GM19043 (cell line): ENCODE measurements around the gene C19orf33.

ENCODE experiments used
- ATAC-seq: cut with Tn5 transposase; IDR thresholded peaks from one replicate; pipeline ENCODE4 v1.9.1; 2021; ENCODE audit warnings: low read depth; ENCODE audit not compliant: unreplicated experiment

The C19orf33 gene

DNA sequence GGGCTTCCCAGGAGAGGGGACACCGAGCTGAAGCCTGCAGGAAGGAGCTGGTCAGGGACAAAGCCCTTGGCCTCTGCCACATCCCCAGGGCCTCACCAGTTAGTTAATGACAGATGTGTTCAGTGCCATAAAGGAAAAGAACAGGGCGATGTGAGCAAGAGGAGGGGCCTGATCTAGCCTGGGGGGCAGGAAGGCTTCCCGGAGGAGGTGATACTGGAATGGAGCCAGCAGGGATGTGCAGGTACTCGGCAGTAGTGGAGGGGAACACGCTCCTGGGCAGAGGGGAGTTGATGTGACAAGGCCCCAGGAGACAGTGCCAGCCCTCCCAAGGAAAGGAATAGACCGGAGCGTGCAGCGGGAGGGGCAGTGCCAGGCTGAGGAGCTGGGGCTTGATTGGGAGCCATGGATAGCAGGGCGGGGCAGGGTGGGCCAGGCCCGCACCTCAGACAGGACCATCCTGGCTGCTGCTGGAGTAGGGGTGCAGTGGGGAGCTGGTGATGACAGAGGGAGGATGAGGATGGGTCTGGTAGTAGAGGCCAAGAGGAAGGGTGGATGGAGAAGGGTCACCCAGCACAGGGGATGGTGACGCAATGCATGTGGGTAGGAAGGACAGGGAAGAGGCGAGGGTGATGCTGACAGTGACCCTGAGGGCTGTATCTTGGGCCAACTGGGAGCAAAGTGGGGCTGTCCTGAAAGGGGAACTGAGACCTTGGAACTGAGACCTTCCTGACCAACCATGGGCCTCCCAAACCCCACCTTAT, 4.1 kb downstream of the C19orf33 start:
- no peak for ATAC-seq

DNA sequence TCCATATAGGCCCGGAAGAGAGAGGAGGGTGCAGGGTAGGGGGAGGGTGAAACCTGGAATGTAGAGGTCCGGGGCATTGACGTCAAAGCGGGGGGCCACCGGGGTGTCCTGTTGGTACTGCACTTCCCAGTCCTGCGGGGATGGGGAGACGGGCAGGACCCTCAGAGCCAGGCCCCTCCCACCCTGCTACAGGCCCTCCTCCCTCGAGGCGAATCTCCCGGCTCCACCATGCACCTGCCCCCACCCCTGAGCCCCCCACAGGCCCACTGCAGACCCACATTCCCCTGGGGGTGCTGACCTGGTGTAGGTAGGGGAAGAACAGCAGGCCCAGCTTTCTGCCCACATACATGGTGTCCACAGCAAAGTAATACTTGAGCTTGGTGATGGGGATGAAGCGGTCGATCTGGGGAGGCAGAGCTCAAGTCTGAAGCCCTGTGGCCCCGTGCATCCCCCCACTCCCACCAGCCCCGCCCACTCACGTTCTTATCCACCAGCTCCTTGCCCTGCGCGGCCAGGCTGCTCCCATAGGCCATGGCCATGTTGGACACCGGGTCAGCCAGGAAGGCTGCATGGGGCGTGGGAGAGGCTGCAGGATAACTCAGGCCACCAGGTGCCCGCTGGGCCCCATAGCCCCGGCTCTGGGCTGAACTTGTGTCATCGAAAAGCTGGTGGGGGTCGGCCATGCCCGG, 5.0 kb downstream of the C19orf33 start:
- no peak for ATAC-seq

DNA sequence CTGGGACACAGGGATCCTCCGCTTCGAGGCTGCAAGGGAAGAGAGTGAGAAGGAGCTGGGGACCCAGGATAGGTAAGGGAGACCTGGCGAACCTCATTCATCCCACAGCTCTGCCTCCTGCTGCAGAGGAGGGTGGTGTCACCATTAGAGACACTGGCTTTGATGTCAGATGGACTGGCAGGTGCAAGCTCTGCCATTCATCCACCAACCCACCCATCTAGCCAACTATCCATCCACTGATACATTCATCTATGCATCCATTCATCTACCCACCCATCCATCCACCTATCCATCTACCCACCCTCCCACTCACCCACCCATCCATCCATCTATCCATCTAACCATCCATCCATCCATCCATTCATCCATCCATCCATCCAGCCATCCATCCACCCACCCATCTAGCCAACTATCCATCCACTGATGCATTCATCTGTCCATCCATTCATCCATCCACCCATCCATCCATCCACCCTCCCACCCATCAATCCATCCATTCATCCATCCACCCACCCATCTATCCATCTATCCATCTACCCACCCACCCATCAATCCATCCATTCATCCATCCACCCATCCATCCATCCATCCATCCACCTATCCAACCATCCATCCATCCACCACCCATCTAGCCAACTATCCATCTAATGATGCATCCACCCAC, 5.7 kb downstream of the C19orf33 start:
- ATAC-seq = no peak

DNA sequence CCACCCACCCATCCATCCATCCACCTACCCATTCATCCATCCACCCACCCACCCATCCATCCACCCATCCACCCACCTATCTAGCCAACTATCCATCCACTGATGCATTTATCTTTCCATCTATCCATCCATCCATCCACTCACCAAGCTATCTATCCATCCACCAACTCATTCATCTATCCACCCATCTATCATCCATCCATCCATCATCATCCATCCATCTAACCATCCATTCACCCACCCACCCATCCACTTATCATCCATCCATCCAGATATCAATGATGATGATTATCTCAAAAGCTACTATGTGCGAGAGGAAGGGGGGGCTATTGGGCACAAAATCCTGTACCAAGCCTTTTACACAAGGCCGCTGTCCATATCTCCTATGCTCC, 6.2 kb downstream of the C19orf33 start:
- no peak for ATAC-seq

DNA sequence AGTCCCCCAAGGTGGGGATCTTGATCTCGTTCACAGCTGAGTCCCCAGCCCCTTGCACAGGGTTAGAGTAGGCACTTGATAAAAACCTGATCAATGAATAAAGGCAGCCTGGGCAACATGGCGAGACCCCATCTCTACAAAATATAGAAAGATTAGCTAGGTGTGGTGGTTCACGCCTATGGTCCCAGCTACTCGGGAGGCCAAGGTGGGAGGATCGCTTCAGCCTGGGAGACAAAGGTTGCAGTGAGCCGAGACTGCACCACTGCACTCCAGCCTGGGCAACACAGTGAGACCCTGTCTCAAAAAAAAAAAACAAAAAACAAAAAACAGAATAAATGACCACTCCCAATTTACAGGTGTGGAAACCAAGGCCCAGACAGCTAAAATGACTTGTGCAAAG, 6.9 kb downstream of the C19orf33 start:
- ATAC-seq = no peak

DNA sequence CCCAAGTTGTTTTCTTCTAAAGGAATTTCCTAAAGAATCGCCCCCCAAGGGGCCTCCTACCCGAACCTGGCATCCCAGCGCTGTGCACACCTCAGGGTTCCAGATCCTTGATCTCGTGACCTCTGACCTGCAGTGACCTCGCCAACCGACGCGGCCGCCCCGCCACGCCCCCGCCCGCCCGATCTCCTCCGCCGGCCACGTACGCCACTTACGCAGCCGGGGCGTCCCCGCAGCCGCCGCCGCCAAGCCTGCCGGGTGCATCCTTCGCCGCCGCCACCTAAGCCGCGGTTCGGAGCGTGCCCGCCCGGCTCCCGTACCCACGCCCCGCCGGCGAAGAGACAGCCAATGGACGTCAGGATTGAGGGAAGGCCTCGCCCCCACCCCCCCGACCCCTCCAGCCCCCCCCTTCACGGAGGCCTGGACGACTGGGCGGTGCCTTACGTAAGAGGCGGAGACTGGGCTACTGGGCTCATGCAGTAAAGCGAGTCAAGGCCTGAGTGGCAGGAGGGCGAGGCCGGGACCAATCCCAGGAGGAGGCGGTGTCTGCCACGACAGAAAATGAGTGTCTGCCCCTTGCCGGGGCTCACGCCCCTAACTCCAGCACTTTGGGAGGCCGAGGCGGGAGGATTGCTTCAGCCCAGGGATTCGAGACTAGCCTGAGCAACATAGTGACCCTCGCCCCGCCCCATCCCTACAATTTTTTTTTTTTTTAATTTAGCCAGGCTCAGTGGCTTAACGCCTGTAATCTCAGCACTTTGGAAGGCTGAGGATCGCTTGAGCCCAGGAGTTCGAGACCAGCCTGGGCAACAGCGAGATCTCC, 11.8 kb downstream of the C19orf33 start, which contains the start of gene YIF1B:
Gene YIF1B (minus strand): TSS at position 291 of the 820 bp plus-strand sequence. CDS start 30 bp downstream, at position 261.
- peak; percentile 90 for ATAC-seq

DNA sequence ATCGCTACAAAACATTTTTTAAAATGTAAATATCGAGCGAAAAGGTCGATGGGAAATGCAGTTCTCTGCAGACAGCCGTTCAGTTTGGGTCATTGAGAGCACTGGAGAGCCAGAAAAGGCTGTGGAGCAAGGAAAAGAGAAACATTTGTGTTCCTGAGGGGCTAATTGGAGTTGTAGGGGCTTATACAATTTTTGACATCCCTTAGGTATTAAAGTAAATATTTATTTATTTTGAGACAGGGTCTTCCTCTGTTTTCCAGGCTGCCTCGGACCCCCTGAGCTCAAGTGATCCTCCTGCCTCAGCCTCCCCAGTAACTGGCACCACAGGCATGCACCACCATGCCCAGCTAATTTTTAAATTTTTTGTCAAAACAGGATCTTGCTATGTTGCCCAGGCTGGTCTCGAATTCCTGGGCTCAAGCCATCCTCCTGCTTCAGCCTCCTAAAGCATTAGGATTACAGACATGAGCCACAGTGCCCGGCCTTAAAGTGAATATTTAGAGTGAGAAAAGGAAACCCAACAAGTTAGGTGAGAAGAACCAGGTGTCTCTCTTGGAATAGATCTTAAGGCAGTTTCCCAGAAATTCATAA, 12.5 kb downstream of the C19orf33 start:
- no peak for ATAC-seq

DNA sequence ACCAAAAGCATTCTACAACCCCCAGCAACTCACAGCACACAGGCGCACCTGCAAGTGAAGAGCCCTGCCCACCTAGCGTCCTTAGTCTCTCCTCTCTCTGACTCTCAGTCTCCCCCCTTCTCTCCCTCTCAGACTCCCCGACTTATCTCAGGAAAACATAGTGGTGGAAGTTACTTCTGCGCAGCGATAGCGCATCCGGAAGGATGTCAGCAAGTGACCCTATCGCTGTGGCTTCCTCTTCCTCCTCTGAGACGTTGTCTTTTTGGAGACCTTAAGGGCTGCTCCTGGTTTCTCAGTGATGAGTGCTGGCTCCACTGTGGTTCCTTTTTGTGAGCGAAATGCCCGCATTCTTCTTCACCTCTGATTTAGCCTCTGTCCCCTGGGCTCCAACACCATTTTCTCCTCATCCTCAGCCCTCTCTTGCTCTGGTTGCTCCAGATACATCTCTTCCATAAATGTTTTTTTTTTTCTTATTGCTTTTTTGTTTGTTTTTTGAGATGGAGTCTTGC, 13.1 kb downstream of the C19orf33 start:
- no peak for ATAC-seq

DNA sequence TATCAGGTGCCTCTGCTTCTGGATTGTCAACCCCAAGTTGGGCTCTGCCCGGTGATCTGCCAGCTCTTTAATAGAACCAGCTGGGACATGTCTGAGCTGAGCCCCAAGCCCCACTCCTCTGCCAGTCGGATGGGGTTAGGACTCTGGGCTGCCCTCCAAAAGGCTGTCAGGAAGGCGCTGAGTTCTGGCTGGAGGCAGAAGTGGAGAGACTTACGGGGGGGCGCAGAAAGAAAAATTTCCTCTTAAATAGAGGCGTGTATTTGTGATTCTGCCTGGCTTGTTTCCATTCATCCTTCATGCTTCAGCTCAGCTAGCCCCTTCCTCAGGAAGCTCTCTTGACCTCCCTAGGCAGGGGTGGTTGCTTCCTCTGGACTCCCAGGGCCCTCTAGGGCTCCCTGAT, 14.6 kb downstream of the C19orf33 start:
- no peak for ATAC-seq

DNA sequence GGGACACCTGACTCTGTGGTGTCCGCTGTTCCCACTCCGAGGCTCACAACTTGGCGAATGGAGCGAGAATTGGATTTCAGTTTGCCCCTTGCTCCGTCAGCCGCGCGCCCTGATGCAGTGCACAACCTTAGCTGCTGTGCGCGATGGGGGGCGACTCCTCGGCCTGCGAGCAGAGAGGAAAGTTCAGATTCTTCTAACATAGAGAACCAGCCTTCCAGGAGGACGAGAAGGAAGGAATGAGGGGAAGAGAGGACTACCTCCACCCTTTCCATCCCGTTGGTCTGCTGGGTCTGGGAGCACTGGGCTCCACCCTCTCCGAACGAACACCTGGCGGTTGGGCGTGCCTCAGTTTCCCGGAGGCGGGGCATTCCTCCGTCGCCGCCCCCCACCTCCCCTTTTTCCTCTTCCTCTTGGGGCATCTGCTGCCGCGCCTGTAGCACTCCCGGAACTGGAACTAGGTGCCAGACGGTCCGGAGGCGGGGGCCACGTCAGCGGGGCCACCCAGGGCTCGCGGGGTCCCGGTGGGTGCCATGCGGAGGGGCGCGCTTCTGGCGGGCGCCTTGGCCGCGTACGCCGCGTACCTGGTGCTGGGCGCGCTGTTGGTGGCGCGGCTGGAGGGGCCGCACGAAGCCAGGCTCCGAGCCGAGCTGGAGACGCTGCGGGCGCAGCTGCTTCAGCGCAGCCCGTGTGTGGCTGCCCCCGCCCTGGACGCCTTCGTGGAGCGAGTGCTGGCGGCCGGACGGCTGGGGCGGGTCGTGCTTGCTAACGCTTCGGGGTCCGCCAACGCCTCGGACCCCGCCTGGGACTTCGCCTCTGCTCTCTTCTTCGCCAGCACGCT, 15.6 kb downstream of the C19orf33 start, which contains the start of gene KCNK6:
Gene KCNK6 (plus strand): TSS at position 425 of the 838 bp plus-strand sequence. CDS start 106 bp downstream, at position 531.
- ATAC-seq = no peak

DNA sequence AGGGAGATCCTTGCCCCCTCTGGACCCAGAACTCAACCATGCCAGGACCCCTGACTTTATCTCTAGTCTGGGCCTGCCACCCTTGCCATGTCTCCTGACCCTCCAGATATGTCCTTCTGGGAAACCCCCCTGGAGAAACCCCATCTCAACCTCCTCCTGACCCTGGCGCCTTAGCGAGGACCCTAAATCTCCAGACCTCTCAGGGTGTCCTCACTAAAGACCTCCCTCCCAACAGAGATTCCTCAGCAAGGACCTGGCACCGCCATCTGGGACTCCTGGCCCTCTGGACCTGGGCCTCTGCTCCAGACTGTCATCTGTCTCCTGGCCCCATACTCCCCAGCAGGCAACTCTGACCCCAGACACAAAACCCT, 16.9 kb downstream of the C19orf33 start:
- no peak for ATAC-seq

DNA sequence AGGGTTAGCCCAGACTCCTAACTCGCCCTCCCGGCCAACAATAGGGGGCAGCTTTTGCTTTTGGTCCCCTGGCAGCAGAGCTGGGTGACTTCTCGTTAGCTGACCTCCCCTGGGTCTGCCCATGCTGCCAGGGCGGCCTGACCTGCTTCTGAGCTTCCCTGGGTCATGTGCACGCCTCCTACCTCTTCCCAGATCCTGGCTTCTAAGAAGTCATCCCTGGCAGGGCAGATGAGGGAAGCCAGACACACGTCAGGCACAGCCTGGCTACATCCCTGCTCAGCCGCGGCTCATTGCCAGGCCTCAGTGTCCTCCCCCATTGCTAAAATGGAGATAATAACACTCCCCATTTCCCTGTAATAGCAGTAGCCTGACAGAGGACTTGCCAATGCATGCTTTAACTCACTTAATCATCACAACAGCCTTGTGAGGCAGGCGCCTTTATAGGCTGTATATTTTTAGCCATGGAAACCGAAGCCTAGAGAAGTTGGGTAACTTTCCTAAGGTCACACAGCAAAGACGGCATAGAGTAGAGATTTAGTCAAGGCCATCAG, 17.7 kb downstream of the C19orf33 start:
- ATAC-seq = no peak

DNA sequence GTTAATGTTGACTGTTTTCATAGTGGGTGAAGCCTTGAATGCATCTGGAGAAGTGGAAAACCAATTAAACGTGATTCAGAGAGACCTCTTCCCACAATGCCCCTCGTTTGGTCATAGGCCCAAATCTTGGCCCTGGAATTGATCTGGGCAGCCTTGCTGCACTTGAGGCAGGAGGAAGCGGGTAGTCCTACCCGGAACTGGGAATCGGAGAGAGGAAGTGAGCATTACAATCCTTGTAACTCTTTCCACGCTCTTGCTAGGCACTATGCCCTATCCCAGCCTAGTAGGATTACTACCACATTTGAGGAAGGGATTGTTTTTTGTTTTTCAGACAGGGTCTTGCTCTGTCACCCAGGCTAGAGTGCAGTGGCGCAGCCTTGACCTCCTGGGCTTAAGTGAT, 19.2 kb downstream of the C19orf33 start:
- ATAC-seq = no peak

DNA sequence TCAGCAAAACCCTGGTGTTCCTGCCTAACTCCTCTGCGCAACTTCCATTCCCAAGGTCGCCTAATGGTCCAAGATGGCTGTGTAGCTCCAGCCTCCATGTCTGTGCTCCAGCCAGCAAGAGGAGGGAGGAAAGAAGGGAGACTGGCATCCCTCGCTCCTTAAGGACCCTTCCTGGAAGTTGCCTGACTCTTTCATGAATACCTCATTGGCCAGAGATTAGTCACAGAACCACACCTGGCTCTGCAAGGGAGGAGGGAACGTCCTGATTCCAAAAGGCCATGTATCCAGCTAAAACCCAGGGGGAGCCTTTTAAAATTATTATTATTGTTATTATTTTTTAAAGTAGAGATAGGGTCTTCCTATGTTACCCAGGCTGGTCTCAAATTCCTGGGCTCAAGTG, 20.4 kb downstream of the C19orf33 start:
- no peak for ATAC-seq

DNA sequence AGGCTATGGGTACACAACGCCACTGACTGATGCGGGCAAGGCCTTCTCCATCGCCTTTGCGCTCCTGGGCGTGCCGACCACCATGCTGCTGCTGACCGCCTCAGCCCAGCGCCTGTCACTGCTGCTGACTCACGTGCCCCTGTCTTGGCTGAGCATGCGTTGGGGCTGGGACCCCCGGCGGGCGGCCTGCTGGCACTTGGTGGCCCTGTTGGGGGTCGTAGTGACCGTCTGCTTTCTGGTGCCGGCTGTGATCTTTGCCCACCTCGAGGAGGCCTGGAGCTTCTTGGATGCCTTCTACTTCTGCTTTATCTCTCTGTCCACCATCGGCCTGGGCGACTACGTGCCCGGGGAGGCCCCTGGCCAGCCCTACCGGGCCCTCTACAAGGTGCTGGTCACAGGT, 22.5 kb downstream of the C19orf33 start:
- no peak for ATAC-seq

DNA sequence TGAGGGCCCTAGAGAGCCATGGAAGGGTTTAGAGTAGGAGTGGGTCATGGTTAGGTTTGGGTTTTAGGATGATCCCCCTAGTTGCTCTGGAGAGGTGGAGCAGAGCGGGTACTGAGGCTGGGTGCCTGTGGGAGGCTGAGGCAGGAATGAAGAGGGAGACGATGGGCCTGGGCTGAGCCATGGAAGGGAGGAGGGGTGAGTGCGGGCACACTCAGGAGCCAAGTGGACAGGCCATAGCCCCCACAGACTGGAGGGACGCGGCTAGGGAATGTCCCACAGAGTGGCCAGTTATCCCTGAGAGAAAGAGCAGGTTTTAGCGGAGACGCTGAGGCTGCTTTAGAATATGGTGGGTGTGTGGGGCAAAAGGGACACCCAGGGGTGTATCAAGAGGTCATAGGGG, 25.6 kb downstream of the C19orf33 start:
- ATAC-seq = no peak

DNA sequence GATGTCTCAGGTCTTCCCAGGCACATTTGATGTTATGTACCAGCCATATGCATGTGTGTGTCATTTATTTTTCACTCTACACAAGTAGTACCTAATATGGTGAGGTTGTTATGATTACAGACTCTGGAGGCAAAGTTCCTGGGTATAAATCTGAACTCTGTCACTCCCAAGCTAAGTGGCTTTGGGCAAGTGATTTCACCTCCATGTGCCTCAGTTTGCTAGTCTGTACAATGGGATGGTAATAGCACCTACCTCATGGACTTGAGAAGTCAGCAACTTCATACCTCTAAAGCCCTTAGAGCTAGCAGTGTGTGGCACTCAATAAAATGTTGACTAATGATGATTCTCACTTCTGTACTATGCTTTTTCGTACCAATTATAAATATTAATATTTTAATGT, 27.7 kb downstream of the C19orf33 start:
- no peak for ATAC-seq

DNA sequence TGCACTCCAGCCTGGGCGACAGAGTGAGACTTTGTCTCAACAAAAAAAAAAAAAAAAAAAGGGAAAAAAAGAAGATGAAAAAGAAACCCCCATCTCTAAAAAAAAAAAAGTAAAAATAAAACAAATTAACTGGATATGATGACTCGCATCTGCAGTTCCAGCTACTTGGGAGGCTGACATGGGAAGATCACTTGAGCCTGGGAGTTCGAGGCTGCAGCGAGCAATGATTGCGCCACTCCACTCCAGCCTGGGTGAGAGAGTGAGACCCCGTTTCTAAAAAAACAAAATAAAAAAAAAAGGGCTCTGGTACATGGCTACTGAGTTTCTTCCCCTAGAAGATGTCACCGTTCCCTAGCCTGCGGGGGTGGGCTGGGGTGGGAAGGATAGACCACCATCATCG, 29.2 kb downstream of the C19orf33 start:
- no peak for ATAC-seq
